GM15510 (cell line): Measurements from ENCODE around the gene COQ8B.

ENCODE experiments used
- POLR2A ChIP-seq: IDR thresholded peaks from 3 replicates; pipeline ENCODE4 v1.6.1; 2011; ENCODE audit warnings: borderline replicate concordance; ENCODE audit not compliant: insufficient read length; ENCODE audit errors: extremely low read depth

COQ8B gene

DNA sequence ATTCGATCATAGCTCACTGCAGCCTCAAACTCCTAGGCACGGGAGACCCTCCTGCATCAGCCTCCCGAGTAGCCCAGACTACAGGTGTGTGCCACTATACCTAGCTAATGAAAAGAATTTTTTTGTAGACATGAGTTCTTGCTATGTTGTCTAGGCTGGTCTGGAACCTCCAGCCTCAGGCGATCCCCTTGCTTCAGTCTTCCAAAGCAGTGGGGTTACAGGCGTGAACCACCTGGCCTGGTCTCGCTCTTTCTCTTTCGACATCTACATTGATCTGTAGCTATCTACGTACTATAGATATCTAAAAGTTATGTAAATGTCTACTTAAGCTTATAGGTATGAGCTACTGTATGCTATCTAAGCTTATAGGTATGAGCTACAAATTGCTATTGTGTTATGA, 58.7 kb downstream of the COQ8B start:
- TF ChIP-seq POLR2A = no peak

DNA sequence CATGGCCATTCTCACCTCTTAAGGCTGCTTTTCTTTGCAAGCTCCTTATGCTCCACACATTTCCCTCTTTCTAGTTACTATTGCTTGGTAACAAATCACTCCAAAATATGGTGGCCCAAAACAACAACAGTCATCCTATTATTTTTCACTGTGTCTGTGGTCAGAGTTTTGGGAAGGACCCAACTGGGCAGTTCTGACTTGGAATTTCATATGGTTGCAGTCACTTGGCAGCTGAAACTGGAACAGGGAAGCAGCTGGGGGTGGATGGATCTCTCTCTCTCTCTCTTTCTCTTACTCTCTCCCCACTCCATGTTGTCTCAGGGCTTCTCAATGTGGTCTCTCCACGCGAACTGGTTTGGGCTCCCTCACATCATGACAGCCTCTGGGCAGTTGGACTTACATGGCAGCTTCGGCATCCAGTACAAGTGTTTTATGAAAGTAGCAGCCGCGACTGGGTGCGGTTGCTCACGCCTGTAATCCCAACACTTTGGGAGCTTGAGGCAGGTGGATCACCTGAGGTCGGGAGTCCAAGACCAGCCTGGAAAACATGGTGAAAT, 65.9 kb downstream of the COQ8B start:
- TF ChIP-seq POLR2A = no peak

DNA sequence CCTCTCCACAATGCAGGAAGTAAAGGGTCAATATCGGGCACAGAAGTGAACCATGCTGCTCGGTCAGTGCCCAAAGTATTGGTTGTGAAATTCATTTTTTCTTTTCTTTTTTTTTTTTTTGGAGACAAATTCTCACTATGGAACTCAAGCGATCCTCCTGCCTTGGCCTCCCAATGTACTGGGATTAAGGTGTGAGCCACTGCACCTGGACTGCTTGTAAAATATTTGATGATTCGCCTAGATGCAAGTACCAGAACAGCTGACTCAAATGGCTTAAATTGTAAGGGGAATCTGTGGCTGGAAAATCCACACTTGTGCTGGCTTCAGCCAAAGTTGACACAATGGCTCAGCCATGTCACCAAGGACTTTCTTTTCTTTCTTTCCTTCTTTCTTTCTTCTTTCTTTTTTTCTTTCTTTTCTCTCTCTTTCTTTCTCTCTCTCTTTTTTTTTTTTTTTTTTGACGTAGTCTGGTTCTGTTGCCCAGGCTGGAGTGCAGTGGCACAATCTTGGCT, 69.9 kb downstream of the COQ8B start:
- TF ChIP-seq POLR2A = no peak

DNA sequence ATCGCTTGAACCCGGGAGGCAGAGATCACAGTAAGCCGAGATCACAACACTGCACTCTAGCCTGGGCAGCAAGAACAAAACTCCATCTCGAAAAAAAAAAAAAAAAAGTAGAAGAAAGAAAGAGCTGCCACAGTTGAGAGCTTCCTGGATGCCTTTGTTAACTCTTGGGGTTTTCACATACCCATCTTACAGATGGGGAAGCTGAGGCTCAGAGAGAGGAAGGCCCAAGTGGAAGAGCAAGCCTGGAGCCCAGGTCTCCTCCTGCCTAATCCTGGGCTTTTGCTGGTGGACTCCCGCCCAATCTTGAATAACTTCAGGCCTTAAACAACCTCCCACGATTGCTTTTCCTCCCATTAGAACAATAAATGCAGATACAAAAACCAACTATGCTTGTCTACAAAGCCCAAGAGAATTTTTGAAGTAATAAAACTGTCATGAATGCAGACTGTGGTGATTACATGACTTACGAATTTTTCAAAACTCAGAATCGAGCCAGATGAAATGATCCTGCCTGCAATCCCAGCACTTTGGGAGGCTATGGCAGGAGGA, 73.9 kb downstream of the COQ8B start:
- no peak for TF ChIP-seq POLR2A

DNA sequence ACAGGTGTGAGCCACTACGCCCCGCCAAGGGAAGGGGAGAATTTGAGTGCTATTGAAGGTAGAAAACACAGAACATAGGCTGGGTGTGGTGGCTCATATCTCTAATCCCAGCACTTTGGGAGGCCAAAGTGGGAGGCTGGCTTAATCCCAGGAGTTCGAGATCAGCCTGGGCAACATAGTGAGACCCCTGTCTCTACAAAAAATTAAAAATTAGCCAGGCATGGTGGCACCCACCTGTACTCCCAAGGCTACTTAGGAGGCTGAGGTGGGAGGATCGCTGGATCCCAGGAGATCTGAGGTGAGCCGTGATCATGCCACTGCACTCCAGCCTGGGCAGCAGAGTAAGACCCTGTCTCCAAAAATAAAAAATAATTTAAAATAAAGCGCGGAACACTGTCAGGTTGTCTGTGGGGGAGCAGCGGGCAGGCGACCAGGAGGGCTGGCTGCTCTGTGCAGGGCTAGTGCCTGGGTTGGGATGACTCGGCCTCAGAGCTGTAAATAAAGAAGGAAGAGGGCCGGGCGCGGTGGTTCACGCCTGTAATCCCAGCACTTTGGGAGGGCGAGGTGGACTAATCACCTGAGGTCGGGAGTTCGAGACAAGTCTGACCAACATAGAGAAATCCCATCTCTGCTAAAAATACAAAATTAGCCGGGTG, 74.5 kb downstream of the COQ8B start:
- TF ChIP-seq POLR2A = no peak
